ENCODE data around the gene FCGR1A. TPM values are rescaled to one million over a fixed set of nuclear protein-coding genes. Genes with fewer than 3 reads are reported as not detected.
"Not testable (repeated sequence)": the region's sequence is repeated elsewhere in the genome, so short reads cannot be mapped to it uniquely, and the experiment has no call there.

Gene FCGR1A
- total RNA-seq, 2 experiments from 2014 or later, result not detected

- intact Hi-C loops (cut with micrococcal nuclease; ENCODE audit: unreplicated experiment); H3K79me2 ChIP-seq (ENCODE audit: insufficient read depth, low read depth, low read length); H2AFZ ChIP-seq (ENCODE audit: low read length); H3K4me1 ChIP-seq (ENCODE audit: insufficient read depth, low read length, poor library complexity, severe bottlenecking); H3K4me2 ChIP-seq (ENCODE audit: low read length); H4K20me1 ChIP-seq (ENCODE audit: insufficient read depth, low read length); H3K9me3 ChIP-seq (ENCODE audit: low read length); DNase-seq (ENCODE audit: low spot score); H3K27ac ChIP-seq (ENCODE audit: low read depth, low read length, poor library complexity, severe bottlenecking); H3K9me2 ChIP-seq (ENCODE audit: insufficient read depth, low read length); POLR2A ChIA-PET; H3K4me3 ChIP-seq (ENCODE audit: low read depth, low read length, poor library complexity, severe bottlenecking); H3K36me3 ChIP-seq (ENCODE audit: insufficient read depth, low read length); BruUV-seq (replicated peaks); CTCF ChIA-PET (ENCODE audit: unreplicated experiment): not testable (repeated sequence)
These were observed 44.1 kb downstream of the FCGR1A start for GRCh38 chr1:149826555-149826954.

- H3K27ac ChIP-seq (ENCODE audit: low read depth, low read length, poor library complexity, severe bottlenecking); H3K4me3 ChIP-seq (ENCODE audit: low read depth, low read length, poor library complexity, severe bottlenecking); H3K9me2 ChIP-seq (ENCODE audit: insufficient read depth, low read length); H3K4me1 ChIP-seq (ENCODE audit: insufficient read depth, low read length, poor library complexity, severe bottlenecking); POLR2A ChIA-PET; CTCF ChIA-PET (ENCODE audit: unreplicated experiment); H3K9me3 ChIP-seq (ENCODE audit: low read length); intact Hi-C loops (cut with micrococcal nuclease; ENCODE audit: unreplicated experiment); H4K20me1 ChIP-seq (ENCODE audit: insufficient read depth, low read length); H2AFZ ChIP-seq (ENCODE audit: low read length); H3K79me2 ChIP-seq (ENCODE audit: insufficient read depth, low read depth, low read length); H3K36me3 ChIP-seq (ENCODE audit: insufficient read depth, low read length); DNase-seq (ENCODE audit: low spot score); H3K4me2 ChIP-seq (ENCODE audit: low read length): not testable (repeated sequence)
- TSS peak; percentile 91 for BruUV-seq (replicated peaks)
These were observed 49.3 kb downstream of the FCGR1A start for GRCh38 chr1:149831764-149832315.

GRCh38 chr1:149832316-149833126, 50.0 kb downstream of the FCGR1A start:
- POLR2A ChIA-PET; intact Hi-C loops (cut with micrococcal nuclease; ENCODE audit: unreplicated experiment); BruUV-seq (replicated peaks); H3K4me3 ChIP-seq (ENCODE audit: low read depth, low read length, poor library complexity, severe bottlenecking); H4K20me1 ChIP-seq (ENCODE audit: insufficient read depth, low read length); H3K4me2 ChIP-seq (ENCODE audit: low read length); DNase-seq (ENCODE audit: low spot score); H3K9me3 ChIP-seq (ENCODE audit: low read length); CTCF ChIA-PET (ENCODE audit: unreplicated experiment); H3K79me2 ChIP-seq (ENCODE audit: insufficient read depth, low read depth, low read length); H3K27ac ChIP-seq (ENCODE audit: low read depth, low read length, poor library complexity, severe bottlenecking); H3K4me1 ChIP-seq (ENCODE audit: insufficient read depth, low read length, poor library complexity, severe bottlenecking); H2AFZ ChIP-seq (ENCODE audit: low read length); H3K36me3 ChIP-seq (ENCODE audit: insufficient read depth, low read length); H3K9me2 ChIP-seq (ENCODE audit: insufficient read depth, low read length): not testable (repeated sequence)

GRCh38 chr1:149833144-149833543, 50.6 kb downstream of the FCGR1A start:
- H3K4me2 ChIP-seq (ENCODE audit: low read length); H4K20me1 ChIP-seq (ENCODE audit: insufficient read depth, low read length); H3K4me3 ChIP-seq (ENCODE audit: low read depth, low read length, poor library complexity, severe bottlenecking); H3K27ac ChIP-seq (ENCODE audit: low read depth, low read length, poor library complexity, severe bottlenecking); intact Hi-C loops (cut with micrococcal nuclease; ENCODE audit: unreplicated experiment); POLR2A ChIA-PET; CTCF ChIA-PET (ENCODE audit: unreplicated experiment); H3K79me2 ChIP-seq (ENCODE audit: insufficient read depth, low read depth, low read length); H3K36me3 ChIP-seq (ENCODE audit: insufficient read depth, low read length); H2AFZ ChIP-seq (ENCODE audit: low read length); H3K4me1 ChIP-seq (ENCODE audit: insufficient read depth, low read length, poor library complexity, severe bottlenecking); H3K9me3 ChIP-seq (ENCODE audit: low read length); H3K9me2 ChIP-seq (ENCODE audit: insufficient read depth, low read length); DNase-seq (ENCODE audit: low spot score): not testable (repeated sequence)
- BruUV-seq (replicated peaks), result TSS peak; percentile 90

- intact Hi-C loops (cut with micrococcal nuclease; ENCODE audit: unreplicated experiment); POLR2A ChIA-PET; H4K20me1 ChIP-seq (ENCODE audit: insufficient read depth, low read length); H3K9me2 ChIP-seq (ENCODE audit: insufficient read depth, low read length); H2AFZ ChIP-seq (ENCODE audit: low read length); H3K27ac ChIP-seq (ENCODE audit: low read depth, low read length, poor library complexity, severe bottlenecking); CTCF ChIA-PET (ENCODE audit: unreplicated experiment); DNase-seq (ENCODE audit: low spot score); H3K9me3 ChIP-seq (ENCODE audit: low read length); BruUV-seq (replicated peaks); H3K4me2 ChIP-seq (ENCODE audit: low read length); H3K4me3 ChIP-seq (ENCODE audit: low read depth, low read length, poor library complexity, severe bottlenecking): not testable (repeated sequence)
- peaks cover 26% of the 10 kb centered on the region for H3K36me3 ChIP-seq (ENCODE audit: insufficient read depth, low read length)
- peaks cover 29% of the 10 kb centered on the region for H3K79me2 ChIP-seq (ENCODE audit: insufficient read depth, low read depth, low read length)
- H3K4me1 ChIP-seq (ENCODE audit: insufficient read depth, low read length, poor library complexity, severe bottlenecking), result peaks cover 12% of the 10 kb centered on the region
These were observed 58.7 kb downstream of the FCGR1A start for GRCh38 chr1:149841149-149841548.
